HL-60 (cell line): ENCODE measurements around the gene PHLDB2.

ENCODE experiments used
- DNase-seq, 2 experiments: peaks; one replicate each; pipeline ENCODE4 v3.0.0-alpha.2; 2010 to 2020; ENCODE audit warnings: low read depth in 1 of 2, low spot score in 1 of 2
- H3K27ac ChIP-seq: fragments of 250-450 bp; sonication (Bioruptor Pico); replicated peaks from 2 replicates; pipeline ENCODE4 v1.5.1; 2020; ENCODE audit warnings: mild to moderate bottlenecking, moderate library complexity
- H3K27me3 ChIP-seq: fragments of 250-450 bp; sonication (Bioruptor Pico); 2 replicates; pipeline ENCODE4 v1.5.1; 2021; ENCODE audit warnings: mild to moderate bottlenecking, moderate library complexity; ENCODE audit not compliant: insufficient read depth, poor library complexity, severe bottlenecking
- H3K4me3 ChIP-seq: replicated peaks from 2 replicates; pipeline ENCODE4 v1.5.1; 2011; ENCODE audit warnings: mild to moderate bottlenecking, control low read depth, low read length; ENCODE audit not compliant: insufficient read depth
- GABPA ChIP-seq: IDR thresholded peaks from 2 replicates; pipeline ENCODE4 v1.6.1; 2012; ENCODE audit warnings: low read depth
- POLR2AphosphoS5 ChIP-seq: IDR thresholded peaks from 2 replicates; pipeline ENCODE4 v1.6.1; 2012; ENCODE audit warnings: low read depth
- SPI1 ChIP-seq: IDR thresholded peaks from 2 replicates; pipeline ENCODE4 v1.6.1; 2012; ENCODE audit warnings: low read depth, mild to moderate bottlenecking, borderline replicate concordance
- TF ChIP-seq, protein P1 (sequence below): IDR thresholded peaks from one replicate; pipeline ENCODE4 v1.5.1; 2011; ENCODE audit warnings: low read length, control low read depth, inconsistent platforms; ENCODE audit not compliant: insufficient read depth
- TF ChIP-seq, protein P2 (sequence below): IDR thresholded peaks from 2 replicates; pipeline ENCODE4 v1.6.1; 2012; ENCODE audit warnings: low read depth; ENCODE audit not compliant: insufficient replicate concordance

Gene PHLDB2

DNA sequence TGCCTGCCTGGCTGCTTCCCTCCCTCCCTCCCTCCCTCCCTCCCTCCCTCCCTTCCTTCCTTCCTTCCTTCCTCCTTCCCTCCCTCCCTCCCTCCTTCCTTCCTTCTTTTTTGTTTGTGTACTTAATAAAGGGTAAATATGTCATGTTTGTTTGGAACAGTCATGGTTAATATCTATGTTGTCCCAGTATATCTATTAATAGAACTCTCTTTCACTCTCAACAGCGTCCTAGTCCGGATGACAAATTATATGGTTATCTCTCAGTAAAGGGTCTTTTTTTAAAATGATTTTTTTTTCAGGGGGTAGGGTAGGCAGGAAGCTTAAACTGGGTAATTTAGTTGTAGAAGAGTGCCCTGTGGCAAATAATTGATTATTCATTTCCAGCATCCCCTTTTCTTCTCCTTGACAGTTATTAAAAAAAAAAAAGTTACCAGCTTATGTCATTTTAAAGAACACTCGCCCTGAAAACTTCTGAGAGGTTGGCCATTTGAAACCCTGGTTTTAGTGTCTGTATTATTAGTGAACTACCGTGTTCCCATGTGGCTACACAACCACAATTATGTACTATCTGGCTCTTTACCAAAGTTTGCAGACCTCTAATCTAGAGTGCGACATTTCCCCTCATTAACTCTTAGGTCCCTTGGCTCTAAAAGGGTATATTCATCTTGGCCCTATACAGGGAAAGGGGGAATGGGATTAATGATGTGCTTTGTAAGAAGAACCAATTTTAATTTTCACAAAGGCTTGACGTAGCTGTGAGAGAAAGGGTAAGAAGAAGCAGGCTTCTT lies 153.3 kb downstream of the PHLDB2 start:
- Histone ChIP-seq H3K4me3 (no peak overlapping the region), H3K27ac (no peak overlapping the region)
- TF ChIP-seq POLR2AphosphoS5 (no peak), SPI1 (no peak), GABPA (no peak)
- TF ChIP-seq, protein P1, sequence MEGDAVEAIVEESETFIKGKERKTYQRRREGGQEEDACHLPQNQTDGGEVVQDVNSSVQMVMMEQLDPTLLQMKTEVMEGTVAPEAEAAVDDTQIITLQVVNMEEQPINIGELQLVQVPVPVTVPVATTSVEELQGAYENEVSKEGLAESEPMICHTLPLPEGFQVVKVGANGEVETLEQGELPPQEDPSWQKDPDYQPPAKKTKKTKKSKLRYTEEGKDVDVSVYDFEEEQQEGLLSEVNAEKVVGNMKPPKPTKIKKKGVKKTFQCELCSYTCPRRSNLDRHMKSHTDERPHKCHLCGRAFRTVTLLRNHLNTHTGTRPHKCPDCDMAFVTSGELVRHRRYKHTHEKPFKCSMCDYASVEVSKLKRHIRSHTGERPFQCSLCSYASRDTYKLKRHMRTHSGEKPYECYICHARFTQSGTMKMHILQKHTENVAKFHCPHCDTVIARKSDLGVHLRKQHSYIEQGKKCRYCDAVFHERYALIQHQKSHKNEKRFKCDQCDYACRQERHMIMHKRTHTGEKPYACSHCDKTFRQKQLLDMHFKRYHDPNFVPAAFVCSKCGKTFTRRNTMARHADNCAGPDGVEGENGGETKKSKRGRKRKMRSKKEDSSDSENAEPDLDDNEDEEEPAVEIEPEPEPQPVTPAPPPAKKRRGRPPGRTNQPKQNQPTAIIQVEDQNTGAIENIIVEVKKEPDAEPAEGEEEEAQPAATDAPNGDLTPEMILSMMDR = no peak
- TF ChIP-seq, protein P2, sequence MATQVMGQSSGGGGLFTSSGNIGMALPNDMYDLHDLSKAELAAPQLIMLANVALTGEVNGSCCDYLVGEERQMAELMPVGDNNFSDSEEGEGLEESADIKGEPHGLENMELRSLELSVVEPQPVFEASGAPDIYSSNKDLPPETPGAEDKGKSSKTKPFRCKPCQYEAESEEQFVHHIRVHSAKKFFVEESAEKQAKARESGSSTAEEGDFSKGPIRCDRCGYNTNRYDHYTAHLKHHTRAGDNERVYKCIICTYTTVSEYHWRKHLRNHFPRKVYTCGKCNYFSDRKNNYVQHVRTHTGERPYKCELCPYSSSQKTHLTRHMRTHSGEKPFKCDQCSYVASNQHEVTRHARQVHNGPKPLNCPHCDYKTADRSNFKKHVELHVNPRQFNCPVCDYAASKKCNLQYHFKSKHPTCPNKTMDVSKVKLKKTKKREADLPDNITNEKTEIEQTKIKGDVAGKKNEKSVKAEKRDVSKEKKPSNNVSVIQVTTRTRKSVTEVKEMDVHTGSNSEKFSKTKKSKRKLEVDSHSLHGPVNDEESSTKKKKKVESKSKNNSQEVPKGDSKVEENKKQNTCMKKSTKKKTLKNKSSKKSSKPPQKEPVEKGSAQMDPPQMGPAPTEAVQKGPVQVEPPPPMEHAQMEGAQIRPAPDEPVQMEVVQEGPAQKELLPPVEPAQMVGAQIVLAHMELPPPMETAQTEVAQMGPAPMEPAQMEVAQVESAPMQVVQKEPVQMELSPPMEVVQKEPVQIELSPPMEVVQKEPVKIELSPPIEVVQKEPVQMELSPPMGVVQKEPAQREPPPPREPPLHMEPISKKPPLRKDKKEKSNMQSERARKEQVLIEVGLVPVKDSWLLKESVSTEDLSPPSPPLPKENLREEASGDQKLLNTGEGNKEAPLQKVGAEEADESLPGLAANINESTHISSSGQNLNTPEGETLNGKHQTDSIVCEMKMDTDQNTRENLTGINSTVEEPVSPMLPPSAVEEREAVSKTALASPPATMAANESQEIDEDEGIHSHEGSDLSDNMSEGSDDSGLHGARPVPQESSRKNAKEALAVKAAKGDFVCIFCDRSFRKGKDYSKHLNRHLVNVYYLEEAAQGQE = no peak

DNA sequence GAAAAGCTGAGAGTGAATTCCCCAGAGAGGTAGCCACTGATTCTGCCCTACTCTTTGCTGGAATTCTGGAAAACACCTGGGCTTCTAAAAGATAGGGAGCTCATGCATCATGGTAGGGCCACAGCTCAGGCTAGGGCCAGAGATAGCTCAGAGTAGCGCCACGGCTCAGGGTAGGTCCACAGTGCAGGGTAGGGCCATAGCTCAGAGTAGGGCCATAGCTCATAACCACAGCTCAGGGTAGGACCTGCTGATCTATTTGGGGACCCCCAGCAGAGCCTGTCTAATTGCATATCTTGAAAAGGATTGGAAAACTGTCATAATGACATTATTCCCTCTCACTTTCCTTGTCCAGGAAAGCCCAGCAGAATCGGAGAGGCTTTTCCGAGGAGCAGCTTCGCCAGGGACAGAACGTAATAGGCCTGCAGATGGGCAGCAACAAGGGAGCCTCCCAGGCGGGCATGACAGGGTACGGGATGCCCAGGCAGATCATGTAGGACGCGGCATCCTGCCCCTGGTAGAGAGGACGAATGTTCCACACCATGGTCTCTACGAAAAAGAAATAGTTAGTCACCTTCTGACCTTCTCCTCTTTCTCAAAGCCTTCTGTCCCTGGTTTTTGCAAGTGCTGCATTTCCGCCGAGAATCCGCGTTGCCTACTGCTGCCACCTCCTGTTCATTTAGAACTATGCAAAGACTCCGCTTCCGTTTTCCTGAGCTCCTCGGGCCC lies 154.2 kb downstream of the PHLDB2 start:
- no peaks in the 10 kb centered on the region for H3K27me3 ChIP-seq
- TF ChIP-seq POLR2AphosphoS5 (no peak), SPI1 (peak; percentile 75; the same call in 1 of the 2 replicates)
- TF ChIP-seq, protein P1 = peak; percentile 55
- peak; percentile 31 to 60 for DNase-seq
- no peak overlapping the region for H3K4me3 ChIP-seq
- H3K27ac ChIP-seq = no peak overlapping the region

More for the DNA sequence above, 153.3 kb downstream of the PHLDB2 start:
- no peaks in the 10 kb centered on the region for H3K27me3 ChIP-seq
- no peak for DNase-seq

DNA sequence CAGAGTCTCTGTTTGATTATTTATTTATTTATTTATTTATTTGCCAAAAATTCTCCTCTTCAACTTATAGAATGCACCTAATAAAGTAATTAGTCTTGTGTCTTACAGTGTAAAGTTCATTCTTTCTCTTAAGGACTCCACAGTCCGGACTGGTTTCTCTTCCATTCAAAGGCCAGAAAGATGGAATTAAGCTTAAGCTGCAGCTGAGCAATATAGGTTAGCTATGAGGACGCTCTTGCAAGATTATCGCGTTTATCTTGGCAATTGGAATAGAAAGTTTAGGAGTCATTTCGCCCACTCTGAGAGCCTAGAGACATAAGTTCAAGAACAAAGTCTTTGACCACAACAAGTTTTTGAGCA lies 154.7 kb downstream of the PHLDB2 start:
- H3K4me3 ChIP-seq = no peak overlapping the region
- no peak for DNase-seq
- TF ChIP-seq POLR2AphosphoS5 (no peak), SPI1 (no peak), GABPA (no peak)
- TF ChIP-seq, protein P1 = no peak
- TF ChIP-seq, protein P2 = no peak
- no peaks in the 10 kb centered on the region for H3K27me3 ChIP-seq
- no peak overlapping the region for H3K27ac ChIP-seq
